HepG2 (cell line): ENCODE results near the gene APOA1. TPM values are rescaled to one million over a fixed set of nuclear protein-coding genes. Genes with fewer than 3 reads are reported as not detected.

Experiments used
- HMG20A ChIP-seq: IDR thresholded peaks from 2 replicates; pipeline ENCODE4 v1.6.1; 2016; ENCODE audit warnings: borderline replicate concordance
- MAF1 ChIP-seq: sonication (generic); formaldehyde crosslinking; IDR thresholded peaks from 2 replicates; pipeline ENCODE4 v1.5.0; 2020; ENCODE audit warnings: missing genetic modification reagents, borderline replicate concordance
- NR2C2 ChIP-seq: sonication (generic); formaldehyde crosslinking; IDR thresholded peaks from 2 replicates; pipeline ENCODE4 v1.4.0; 2020; ENCODE audit warnings: missing genetic modification reagents, mild to moderate bottlenecking, moderate library complexity, borderline replicate concordance
- SMYD3 ChIP-seq: sonication (generic); formaldehyde crosslinking; IDR thresholded peaks from 2 replicates; pipeline ENCODE4 v1.8.1; 2023; ENCODE audit warnings: mild to moderate bottlenecking, missing genetic modification reagents
- SRSF9 ChIP-seq: fragments of 200-400 bp; formaldehyde crosslinking; IDR thresholded peaks from 2 replicates; pipeline ENCODE4 v1.6.1; 2018; ENCODE audit warnings: borderline replicate concordance, mild to moderate bottlenecking, low read depth, low read length; ENCODE audit not compliant: insufficient read depth, poor library complexity, severe bottlenecking
- ZBTB7A ChIP-seq: sonication (generic); formaldehyde crosslinking; IDR thresholded peaks from 2 replicates; pipeline ENCODE4 v1.8.0; 2022; ENCODE audit warnings: mild to moderate bottlenecking, missing genetic modification reagents
- ZFP36L2 ChIP-seq: sonication (generic); formaldehyde crosslinking; IDR thresholded peaks from 2 replicates; pipeline ENCODE4 v1.4.0; 2020; ENCODE audit warnings: missing genetic modification reagents
- ZKSCAN8 ChIP-seq: IDR thresholded peaks from 2 replicates; pipeline ENCODE4 v1.6.1; 2016; ENCODE audit warnings: borderline replicate concordance, missing genetic modification reagents, missing compliant biosample characterization
- ZNF160 ChIP-seq: sonication (generic); formaldehyde crosslinking; IDR thresholded peaks from 2 replicates; pipeline ENCODE4 v1.8.0; 2022; ENCODE audit warnings: mild to moderate bottlenecking, inconsistent platforms, missing genetic modification reagents
- ZNF646 ChIP-seq: sonication (generic); formaldehyde crosslinking; IDR thresholded peaks from 2 replicates; pipeline ENCODE4 v1.9.0; 2021; ENCODE audit warnings: mild to moderate bottlenecking, missing genetic modification reagents
- ZNF839 ChIP-seq: sonication (generic); formaldehyde crosslinking; IDR thresholded peaks from 2 replicates; pipeline ENCODE4 v1.4.0; 2020; ENCODE audit warnings: missing genetic modification reagents, mild to moderate bottlenecking, borderline replicate concordance
- polyA plus RNA-seq, 8 experiments: library from polyadenylated mRNA; depleted of rRNA in 3 of 8; stranded (reverse) in 7 of 8; unstranded in 1 of 8; fragments of >200 nt; fragmentation: Illumina TruSeq in 4 of 8; extraction: Trizol in 4 of 8; gene quantifications; 2 replicates each; pipeline versions ENCODE4 v1.2.1 to v1.2.3, GENCODE V29; 2011 to 2016; ENCODE audit warnings: low read depth in 4 of 8, missing spikeins in 1 of 8, mixed read lengths in 1 of 8; ENCODE audit not compliant: insufficient read depth in 1 of 8
- total RNA-seq, 5 experiments: library from RNA; depleted of rRNA; stranded (reverse); fragments of >200 nt; fragmentation: Illumina TruSeq; extraction: Trizol; gene quantifications; 2 replicates each; pipeline ENCODE4 v1.2.3, GENCODE V29; 2016; ENCODE audit warnings: low read depth in 1 of 5
- TF ChIP-seq, protein P1 (sequence below): sonication (generic); formaldehyde crosslinking; IDR thresholded peaks from 2 replicates; pipeline ENCODE4 v1.4.0; 2020; ENCODE audit warnings: mild to moderate bottlenecking, missing genetic modification reagents
- TF ChIP-seq, protein P2 (sequence below): IDR thresholded peaks from 2 replicates; pipeline ENCODE4 v1.6.1; 2016; ENCODE audit warnings: missing genetic modification reagents, missing compliant biosample characterization
- TF ChIP-seq, protein P3 (sequence below): sonication (generic); formaldehyde crosslinking; IDR thresholded peaks from 2 replicates; pipeline ENCODE4 v1.9.0; 2022; ENCODE audit warnings: low read depth, missing genetic modification reagents
- TF ChIP-seq, protein P4 (sequence below): sonication (generic); formaldehyde crosslinking; IDR thresholded peaks from 2 replicates; pipeline ENCODE4 v1.8.1; 2023; ENCODE audit warnings: mild to moderate bottlenecking, missing genetic modification reagents, borderline replicate concordance
- TF ChIP-seq, protein P5 (sequence below): sonication (generic); formaldehyde crosslinking; IDR thresholded peaks from 2 replicates; pipeline ENCODE4 v1.5.1; 2020; ENCODE audit warnings: missing genetic modification reagents, mild to moderate bottlenecking, borderline replicate concordance

APOA1 gene
- total and polyA plus RNA-seq, 2 of the 13 experiments (the other 11 are each of a cell fraction or from before 2014, with no cell fraction given), result 1,973 to 5,485 TPM

GRCh38 chr11:116791813-116792143 lies 45.6 kb downstream of the APOA1 start, which contains the start of gene APOA5 (continued):
- TF ChIP-seq, protein P1, sequence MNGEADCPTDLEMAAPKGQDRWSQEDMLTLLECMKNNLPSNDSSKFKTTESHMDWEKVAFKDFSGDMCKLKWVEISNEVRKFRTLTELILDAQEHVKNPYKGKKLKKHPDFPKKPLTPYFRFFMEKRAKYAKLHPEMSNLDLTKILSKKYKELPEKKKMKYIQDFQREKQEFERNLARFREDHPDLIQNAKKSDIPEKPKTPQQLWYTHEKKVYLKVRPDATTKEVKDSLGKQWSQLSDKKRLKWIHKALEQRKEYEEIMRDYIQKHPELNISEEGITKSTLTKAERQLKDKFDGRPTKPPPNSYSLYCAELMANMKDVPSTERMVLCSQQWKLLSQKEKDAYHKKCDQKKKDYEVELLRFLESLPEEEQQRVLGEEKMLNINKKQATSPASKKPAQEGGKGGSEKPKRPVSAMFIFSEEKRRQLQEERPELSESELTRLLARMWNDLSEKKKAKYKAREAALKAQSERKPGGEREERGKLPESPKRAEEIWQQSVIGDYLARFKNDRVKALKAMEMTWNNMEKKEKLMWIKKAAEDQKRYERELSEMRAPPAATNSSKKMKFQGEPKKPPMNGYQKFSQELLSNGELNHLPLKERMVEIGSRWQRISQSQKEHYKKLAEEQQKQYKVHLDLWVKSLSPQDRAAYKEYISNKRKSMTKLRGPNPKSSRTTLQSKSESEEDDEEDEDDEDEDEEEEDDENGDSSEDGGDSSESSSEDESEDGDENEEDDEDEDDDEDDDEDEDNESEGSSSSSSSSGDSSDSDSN (CRISPR knock-in tag), result no peak
- TF ChIP-seq, protein P2, sequence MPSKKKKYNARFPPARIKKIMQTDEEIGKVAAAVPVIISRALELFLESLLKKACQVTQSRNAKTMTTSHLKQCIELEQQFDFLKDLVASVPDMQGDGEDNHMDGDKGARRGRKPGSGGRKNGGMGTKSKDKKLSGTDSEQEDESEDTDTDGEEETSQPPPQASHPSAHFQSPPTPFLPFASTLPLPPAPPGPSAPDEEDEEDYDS (CRISPR knock-in tag), result no peak
- TF ChIP-seq SMYD3 (CRISPR knock-in tag) (no peak), ZNF160 (no peak), HMG20A (CRISPR knock-in tag) (no peak), SRSF9 (no peak), MAF1 (CRISPR knock-in tag) (no peak), ZFP36L2 (CRISPR knock-in tag) (no peak), NR2C2 (CRISPR knock-in tag) (no peak), ZKSCAN8 (CRISPR knock-in tag) (no peak), ZNF646 (no peak), ZNF839 (CRISPR knock-in tag) (no peak), ZBTB7A (CRISPR knock-in tag) (no peak)
- TF ChIP-seq, protein P3, sequence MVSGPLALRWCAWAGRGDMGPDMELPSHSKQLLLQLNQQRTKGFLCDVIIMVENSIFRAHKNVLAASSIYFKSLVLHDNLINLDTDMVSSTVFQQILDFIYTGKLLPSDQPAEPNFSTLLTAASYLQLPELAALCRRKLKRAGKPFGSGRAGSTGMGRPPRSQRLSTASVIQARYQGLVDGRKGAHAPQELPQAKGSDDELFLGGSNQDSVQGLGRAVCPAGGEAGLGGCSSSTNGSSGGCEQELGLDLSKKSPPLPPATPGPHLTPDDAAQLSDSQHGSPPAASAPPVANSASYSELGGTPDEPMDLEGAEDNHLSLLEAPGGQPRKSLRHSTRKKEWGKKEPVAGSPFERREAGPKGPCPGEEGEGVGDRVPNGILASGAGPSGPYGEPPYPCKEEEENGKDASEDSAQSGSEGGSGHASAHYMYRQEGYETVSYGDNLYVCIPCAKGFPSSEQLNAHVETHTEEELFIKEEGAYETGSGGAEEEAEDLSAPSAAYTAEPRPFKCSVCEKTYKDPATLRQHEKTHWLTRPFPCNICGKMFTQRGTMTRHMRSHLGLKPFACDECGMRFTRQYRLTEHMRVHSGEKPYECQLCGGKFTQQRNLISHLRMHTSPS (CRISPR knock-in tag), result no peak
- TF ChIP-seq, protein P4, sequence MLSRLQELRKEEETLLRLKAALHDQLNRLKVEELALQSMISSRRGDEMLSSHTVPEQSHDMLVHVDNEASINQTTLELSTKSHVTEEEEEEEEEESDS (CRISPR knock-in tag), result no peak
- TF ChIP-seq, protein P5, sequence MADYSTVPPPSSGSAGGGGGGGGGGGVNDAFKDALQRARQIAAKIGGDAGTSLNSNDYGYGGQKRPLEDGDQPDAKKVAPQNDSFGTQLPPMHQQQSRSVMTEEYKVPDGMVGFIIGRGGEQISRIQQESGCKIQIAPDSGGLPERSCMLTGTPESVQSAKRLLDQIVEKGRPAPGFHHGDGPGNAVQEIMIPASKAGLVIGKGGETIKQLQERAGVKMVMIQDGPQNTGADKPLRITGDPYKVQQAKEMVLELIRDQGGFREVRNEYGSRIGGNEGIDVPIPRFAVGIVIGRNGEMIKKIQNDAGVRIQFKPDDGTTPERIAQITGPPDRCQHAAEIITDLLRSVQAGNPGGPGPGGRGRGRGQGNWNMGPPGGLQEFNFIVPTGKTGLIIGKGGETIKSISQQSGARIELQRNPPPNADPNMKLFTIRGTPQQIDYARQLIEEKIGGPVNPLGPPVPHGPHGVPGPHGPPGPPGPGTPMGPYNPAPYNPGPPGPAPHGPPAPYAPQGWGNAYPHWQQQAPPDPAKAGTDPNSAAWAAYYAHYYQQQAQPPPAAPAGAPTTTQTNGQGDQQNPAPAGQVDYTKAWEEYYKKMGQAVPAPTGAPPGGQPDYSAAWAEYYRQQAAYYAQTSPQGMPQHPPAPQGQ (CRISPR knock-in tag), result no peak
